HG03095 (cell line): ENCODE data around the gene ANKRD31.
"Not testable (repeated sequence)": the region's sequence is repeated elsewhere in the genome, so short reads cannot be mapped to it uniquely, and the experiment has no call there.

Experiments
- ATAC-seq: cut with Tn5 transposase; IDR thresholded peaks from one replicate; pipeline ENCODE4 v1.9.1; 2021; ENCODE audit warnings: moderate library complexity; ENCODE audit not compliant: unreplicated experiment

ANKRD31 gene

DNA sequence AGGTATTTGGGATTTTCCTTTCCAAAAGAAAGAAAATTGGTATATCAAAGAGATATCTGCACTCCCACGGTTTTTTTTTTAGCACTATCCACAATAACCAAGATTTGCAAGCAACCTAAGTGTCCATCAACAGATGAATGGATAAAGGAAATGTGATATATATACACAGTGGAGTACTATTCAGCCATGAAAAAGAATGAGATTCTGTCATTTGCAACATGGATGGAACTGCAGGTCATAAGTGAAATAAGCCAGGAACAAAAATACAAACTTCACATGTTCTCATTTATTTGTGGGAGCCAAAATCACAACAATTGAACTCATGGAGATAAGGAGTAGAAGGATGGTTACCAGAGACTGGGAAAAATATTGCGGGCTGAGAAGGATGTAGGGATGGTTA lies 9.8 kb downstream of the ANKRD31 start:
- ATAC-seq = no peak

DNA sequence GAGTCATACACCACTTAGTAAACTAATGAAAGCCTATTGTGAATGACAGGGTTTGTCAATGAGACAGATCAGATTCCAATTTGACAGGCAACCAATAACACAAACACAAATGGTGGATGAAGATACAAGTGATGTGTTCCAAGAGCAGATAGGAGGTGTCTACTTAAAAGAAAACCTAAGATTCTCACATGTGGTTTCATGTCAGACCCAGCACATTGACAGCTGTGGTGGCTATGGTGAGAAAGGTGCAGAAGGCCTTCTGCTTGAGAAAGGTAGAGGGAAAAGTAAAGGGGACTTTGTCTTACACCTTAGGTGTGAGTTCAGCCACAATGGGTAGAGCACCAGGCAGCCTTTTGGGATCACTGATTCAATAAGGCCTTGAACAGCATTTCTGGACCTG lies 11.2 kb downstream of the ANKRD31 start:
- no peak for ATAC-seq

GRCh38 chr5:75220787-75221186 lies 15.9 kb downstream of the ANKRD31 start:
- not testable (repeated sequence) for ATAC-seq

DNA sequence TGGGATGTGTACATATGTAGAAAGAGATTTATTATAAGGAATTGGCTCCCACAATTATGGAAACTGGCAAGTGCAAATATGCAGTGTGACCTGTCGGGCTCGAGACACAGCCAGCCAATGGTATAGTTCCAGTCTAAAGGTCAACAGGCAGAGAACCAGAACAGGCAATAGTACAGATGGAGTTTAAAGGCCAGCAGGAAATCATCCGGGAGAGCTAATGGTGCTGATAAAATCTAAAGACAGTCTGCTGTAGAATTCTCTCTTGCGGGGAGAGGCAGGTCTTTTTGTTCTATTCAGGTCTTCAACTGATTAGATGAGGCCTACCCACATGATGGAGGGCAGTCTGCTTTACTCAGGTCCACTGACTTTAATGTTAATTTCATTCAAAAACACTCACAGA lies 21.8 kb downstream of the ANKRD31 start:
- no peak for ATAC-seq

GRCh38 chr5:75214409-75214808 lies 22.3 kb downstream of the ANKRD31 start:
- ATAC-seq = no peak

GRCh38 chr5:75203604-75204003 lies 33.1 kb downstream of the ANKRD31 start:
- ATAC-seq = no peak

GRCh38 chr5:75202935-75203334 lies 33.7 kb downstream of the ANKRD31 start:
- no peak for ATAC-seq

DNA sequence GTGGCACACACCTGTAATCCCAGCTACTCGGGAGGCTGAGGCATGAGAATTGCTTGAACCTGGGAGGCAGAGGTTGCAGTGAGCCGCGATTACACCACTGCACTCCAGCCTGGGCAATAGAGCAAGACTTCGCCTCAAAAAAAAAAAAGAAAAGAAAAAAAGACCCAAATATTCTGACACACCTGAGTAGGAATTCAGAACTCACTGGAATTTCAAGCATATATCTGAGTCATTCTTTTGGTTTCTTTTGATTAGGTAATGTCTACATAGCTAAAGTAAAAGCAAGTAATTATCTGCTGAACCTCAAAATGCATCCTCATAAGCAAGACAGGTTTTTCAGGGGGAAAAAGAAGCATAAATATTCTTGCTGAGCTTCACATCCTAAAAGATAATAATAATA lies 35.9 kb downstream of the ANKRD31 start:
- ATAC-seq = no peak

DNA sequence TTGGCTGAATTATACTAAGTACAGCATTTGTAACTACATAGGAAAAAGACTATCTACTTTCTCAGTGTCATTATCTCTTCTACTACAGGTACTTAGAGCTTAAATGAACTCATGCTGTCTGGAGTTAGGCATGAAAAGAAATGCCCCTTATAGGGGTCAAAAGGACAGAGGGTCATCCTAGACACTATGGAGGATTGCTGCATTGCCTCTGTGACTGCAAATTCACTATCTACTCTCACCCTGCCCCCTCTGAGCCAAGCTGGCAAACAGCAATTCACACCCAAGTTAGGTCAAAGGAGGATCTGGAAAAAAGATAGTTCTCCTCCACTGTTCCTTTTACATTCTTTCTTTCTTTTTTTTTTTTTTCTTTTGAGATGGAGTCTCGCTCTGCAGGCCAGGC lies 36.7 kb downstream of the ANKRD31 start:
- ATAC-seq = no peak

DNA sequence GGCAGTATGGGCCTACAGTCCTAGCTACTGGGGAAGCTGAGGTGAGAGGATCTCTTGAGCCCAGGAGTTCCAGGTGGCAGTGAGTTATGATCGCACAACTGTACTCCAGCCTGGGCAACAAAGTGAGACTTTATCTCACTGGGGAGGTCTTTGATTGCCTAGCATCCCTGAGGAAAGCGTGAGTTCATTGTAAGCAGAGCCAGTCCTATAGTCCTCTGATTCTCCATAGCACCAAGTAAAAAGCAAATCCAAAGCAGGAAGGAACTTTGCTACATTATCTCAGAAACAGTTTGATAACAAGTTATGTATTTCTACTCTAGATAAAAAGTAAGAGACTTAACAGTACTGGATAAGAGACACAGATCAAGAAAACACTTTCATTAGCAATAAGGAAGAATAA lies 37.6 kb downstream of the ANKRD31 start:
- no peak for ATAC-seq

DNA sequence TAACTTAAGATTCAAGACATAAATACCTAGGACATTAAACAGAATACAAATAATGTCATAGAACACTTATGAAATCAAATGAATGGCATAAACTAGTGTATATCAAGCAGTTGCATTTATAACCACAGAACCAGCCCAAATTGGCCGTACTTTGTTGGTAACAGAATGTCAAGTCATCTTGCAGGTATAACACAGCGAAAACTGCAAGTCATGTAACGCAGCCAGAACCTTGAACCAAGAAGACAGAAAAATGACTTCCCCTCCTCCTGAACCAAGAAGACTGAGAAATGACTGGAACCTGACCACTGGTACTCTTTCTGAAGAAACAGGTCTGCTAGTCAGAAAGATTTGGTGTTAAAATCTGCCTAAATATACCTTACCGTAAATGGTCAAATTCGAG lies 38.9 kb downstream of the ANKRD31 start:
- no peak for ATAC-seq

- ATAC-seq = no peak
Observed at GRCh38 chr5:75192804-75193203, 43.9 kb downstream of the ANKRD31 start.

GRCh38 chr5:75192264-75192663 lies 44.4 kb downstream of the ANKRD31 start:
- ATAC-seq = no peak

GRCh38 chr5:75190227-75190626 lies 46.5 kb downstream of the ANKRD31 start:
- ATAC-seq = no peak

DNA sequence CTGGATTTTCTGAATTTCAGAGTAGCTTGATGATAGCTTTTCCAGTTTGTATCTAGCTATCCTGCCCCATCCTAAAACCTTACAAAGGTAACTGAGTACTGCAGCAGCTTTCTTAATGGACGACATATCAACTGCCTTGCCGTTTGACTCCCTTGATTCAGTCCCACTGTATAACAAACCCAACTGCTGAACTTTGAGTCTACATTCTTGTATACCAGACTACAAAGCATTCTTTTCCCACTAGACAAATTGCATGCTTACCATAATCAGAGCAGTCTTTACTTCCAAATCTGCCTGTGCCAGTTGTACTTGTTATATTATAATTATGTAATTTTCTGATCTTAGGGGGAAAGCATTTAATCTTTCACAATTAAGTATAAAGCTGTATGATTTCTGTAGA lies 47.3 kb downstream of the ANKRD31 start:
- no peak for ATAC-seq

DNA sequence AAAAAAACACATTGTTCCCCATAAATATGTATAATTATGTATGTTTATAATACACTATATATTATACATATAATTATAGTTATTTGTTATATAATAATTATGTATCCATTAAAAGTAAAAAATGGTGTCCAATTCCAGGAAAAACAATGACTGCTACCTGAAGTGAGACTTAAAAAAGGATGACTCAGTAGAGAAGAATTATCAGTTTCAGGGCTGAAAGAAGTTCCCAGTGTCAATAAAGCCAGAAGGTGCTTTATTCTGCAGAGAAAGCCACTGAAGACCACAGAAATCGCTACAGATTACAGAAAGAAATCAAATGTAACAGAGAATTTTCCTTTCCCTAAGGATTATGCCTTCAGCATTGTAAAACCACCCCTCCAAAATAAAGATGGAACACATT lies 50.9 kb downstream of the ANKRD31 start:
- no peak for ATAC-seq

- ATAC-seq = not testable (repeated sequence)
Observed at GRCh38 chr5:75176009-75176408, 60.7 kb downstream of the ANKRD31 start.

DNA sequence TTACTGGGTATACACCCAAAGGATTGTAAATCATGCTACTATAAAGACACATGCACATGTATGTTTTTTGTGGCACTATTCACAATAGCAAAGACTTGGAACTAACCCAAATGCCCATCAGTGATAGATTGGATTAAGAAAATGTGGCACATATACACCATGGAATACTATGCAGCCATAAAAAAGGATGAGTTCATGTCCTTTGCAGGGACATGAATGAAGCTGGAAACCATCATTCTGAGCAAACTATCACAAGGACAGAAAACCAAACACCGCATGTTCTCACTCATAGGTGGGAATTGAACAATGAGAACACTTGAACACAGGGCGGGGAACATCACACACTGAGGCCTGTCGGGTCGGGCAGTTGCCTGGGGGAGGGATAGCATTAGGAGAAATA lies 61.8 kb downstream of the ANKRD31 start:
- ATAC-seq = not testable (repeated sequence)

- ATAC-seq = no peak
Observed at GRCh38 chr5:75169516-75169915, 67.2 kb downstream of the ANKRD31 start.

- ATAC-seq = no peak
Observed at GRCh38 chr5:75168026-75168735, 68.5 kb downstream of the ANKRD31 start.

DNA sequence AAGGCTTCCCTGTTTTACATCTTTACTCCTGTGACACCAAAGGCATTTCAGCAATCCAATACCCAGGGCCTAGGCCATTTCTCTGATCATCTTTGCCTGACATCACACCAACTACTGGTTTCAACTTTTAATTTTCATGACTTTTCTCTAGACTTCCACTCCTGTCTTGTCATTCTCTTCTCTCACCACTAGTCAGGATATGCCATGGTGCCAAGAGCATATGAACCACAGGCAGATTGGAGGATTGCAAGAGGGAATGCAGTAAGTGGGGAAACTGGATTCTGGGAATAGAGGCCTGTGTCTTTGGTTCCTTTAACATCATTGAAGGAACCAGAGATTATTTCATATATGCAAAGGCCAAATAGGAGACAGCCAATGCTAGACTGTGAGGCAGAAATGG lies 69.3 kb downstream of the ANKRD31 start:
- ATAC-seq = no peak

- ATAC-seq = not testable (repeated sequence)
Observed at GRCh38 chr5:75161508-75161907, 75.2 kb downstream of the ANKRD31 start.

DNA sequence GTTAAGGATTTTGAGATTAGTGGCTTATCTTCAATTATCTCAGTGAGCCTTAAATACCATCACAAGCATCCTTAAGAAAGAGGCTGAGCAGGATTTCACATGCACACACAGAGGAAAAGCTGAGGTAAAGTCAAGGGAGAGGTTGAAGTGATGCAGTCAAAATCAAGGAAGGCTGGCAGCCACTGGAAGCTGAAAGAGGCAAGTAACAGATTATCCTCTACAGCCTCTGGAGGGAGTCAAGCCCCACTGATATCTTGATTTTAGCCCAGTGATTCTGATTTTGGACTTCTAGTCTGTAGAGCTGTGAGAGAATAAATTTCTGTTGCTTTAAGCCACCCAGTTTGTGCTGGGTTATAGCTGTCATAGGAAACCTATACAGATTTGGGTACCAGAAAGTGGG lies 80.1 kb downstream of the ANKRD31 start:
- ATAC-seq = no peak
